GM12801 (cell line): ENCODE data around the gene RBCK1.

Experiments
- TF ChIP-seq, protein P1 (sequence below): IDR thresholded peaks from one replicate; pipeline ENCODE4 v1.5.1; 2011; ENCODE audit warnings: control low read depth; ENCODE audit not compliant: insufficient read length; ENCODE audit errors: extremely low read depth

The RBCK1 gene

GRCh38 chr20:430091-430999 lies 22.2 kb downstream of the RBCK1 start:
- TF ChIP-seq, protein P1, sequence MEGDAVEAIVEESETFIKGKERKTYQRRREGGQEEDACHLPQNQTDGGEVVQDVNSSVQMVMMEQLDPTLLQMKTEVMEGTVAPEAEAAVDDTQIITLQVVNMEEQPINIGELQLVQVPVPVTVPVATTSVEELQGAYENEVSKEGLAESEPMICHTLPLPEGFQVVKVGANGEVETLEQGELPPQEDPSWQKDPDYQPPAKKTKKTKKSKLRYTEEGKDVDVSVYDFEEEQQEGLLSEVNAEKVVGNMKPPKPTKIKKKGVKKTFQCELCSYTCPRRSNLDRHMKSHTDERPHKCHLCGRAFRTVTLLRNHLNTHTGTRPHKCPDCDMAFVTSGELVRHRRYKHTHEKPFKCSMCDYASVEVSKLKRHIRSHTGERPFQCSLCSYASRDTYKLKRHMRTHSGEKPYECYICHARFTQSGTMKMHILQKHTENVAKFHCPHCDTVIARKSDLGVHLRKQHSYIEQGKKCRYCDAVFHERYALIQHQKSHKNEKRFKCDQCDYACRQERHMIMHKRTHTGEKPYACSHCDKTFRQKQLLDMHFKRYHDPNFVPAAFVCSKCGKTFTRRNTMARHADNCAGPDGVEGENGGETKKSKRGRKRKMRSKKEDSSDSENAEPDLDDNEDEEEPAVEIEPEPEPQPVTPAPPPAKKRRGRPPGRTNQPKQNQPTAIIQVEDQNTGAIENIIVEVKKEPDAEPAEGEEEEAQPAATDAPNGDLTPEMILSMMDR: no peak

- TF ChIP-seq, protein P1: no peak
Observed at GRCh38 chr20:431012-431904, 23.2 kb downstream of the RBCK1 start.

DNA sequence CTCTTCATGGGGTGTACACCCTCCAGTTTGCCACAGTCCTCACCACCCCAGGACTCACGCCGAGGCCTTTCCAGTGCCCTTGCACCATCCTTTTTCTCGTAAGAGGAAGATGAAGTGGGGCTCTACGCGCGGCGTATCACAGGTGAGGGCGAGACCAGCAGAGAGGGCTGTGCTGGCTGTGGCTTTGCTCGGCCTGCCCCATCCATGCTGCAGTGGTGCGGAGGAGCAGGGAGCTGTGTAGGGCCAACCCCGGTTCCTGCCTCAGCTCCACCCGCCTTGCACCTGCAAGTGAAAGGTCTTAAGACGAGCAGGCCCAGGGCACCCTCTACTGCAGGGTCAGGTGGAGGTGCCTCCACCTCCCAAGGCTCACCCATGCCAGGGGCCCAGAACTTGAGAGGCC lies 24.1 kb downstream of the RBCK1 start:
- TF ChIP-seq, protein P1: no peak

GRCh38 chr20:432677-433299 lies 24.7 kb downstream of the RBCK1 start:
- TF ChIP-seq, protein P1: no peak

GRCh38 chr20:433300-433975 lies 25.3 kb downstream of the RBCK1 start:
- TF ChIP-seq, protein P1: no peak

DNA sequence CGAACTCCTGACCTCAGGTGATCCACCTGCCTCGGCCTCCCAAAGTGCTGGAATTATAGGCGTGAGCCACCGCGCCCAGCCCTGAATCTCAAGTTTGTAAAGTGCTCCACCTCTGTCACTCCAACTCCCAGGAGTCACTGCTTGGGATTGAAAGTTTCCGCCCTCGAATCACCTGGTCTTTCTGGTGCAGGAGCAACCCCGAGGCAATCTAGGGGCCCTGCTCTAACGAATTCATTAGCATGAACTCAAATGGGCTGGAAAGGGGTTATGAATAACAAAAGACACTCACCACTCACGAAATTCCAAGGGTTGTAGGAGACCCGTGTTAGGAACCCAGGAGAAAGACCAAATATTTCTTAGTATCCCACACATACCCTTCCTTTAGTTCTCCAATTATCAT lies 26.1 kb downstream of the RBCK1 start:
- TF ChIP-seq, protein P1: no peak
